Lower leg skin (tissue), 4 donors: Measurements from ENCODE around the gene CHIT1. TPM values are rescaled to one million over a fixed set of nuclear protein-coding genes. Genes with fewer than 3 reads are reported as not detected.

ENCODE experiments used
- DNase-seq, 2 donors: peaks; one replicate each; pipeline ENCODE4 v3.0.0-alpha.2; 2019; ENCODE audit warnings: low spot score in 2 of 2
- H3K4me3 ChIP-seq: fragments of 200-600 bp; sonication (generic); 2 replicates; pipeline ENCODE4 v1.5.1; 2017; ENCODE audit warnings: mild to moderate bottlenecking, low read depth; ENCODE audit not compliant: poor library complexity, severe bottlenecking
- POLR2A ChIP-seq, 2 donors: fragments of 450-650 bp; IDR thresholded peaks; one replicate each; pipeline ENCODE4 v1.6.1; 2016 to 2017; ENCODE audit warnings: antibody characterized with exemption in 2 of 2, mild to moderate bottlenecking in 1 of 2, moderate library complexity in 1 of 2
- WGBS, 2 donors: methylation state at CpG; one replicate each; pipeline ENCODE4 v1.1.5; 2018; 5-methylcytosine and 5-hydroxymethylcytosine counted together
- intact Hi-C: fragments of 100-400 bp; cut with DNase I; formaldehyde crosslinking; loops from one replicate; pipeline ENCODE4 v1.15.0; 2023; ENCODE audit warnings: low total_unique reads
- total RNA-seq, 4 donors: library from RNA; depleted of rRNA; stranded (reverse); fragments of >200 nt; gene quantifications; one replicate each; pipeline ENCODE4 v1.1.0, GENCODE V29; 2016
- TF ChIP-seq, protein P1 (sequence below), 3 donors: fragments of 450-650 bp; IDR thresholded peaks; one replicate each; pipeline ENCODE4 v1.5.1; 2016; ENCODE audit warnings: antibody characterized with exemption in 3 of 3, mild to moderate bottlenecking in 3 of 3, moderate library complexity in 2 of 3

CHIT1 gene
- 1 to 10 TPM in 1 of 4 donors, under 1 TPM in 1, not detected in 2; 0.61 to 8.3 TPM for total RNA-seq

DNA sequence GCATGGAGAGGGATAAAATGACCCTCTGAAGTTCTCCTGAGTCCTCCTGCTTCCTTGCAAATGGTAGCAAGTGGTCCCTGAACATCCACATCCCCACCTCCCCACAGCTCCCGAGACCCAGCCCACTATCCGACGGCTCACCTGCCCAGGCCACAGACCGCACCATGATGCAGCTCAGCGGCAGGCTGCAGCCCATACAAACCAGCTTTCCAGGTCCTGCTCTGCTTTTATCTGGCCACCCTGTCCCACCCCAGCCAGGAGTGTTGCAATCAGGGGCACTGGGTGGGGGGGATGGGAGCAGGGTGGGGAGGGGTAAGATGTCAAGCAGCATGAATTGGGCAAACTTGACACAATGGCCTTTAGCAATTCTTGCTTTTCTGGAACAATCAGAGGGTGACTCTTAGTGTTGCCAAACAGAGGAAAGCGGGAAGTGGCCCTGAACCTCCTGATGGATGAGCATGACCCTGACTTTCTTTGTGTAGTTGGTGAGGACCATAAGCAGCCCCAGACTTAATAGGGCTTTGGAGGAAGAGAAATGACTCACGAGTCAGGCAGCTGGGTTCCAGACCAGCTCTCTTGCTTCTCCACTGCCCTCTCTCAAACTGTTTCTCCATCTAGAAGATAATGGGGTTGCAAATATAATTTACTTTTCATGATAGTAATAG lies at the start of gene CHIT1:
CHIT1 (minus strand) TSS at position 203 of the 665 bp plus-strand sequence; CDS start at position 166, 37 bp downstream.
- no peak within 1 kb of the TSS for H3K4me3 ChIP-seq
- TF ChIP-seq POLR2A (IDR thresholded peaks at IDR 0.05), result no peak
- TF ChIP-seq, protein P1, sequence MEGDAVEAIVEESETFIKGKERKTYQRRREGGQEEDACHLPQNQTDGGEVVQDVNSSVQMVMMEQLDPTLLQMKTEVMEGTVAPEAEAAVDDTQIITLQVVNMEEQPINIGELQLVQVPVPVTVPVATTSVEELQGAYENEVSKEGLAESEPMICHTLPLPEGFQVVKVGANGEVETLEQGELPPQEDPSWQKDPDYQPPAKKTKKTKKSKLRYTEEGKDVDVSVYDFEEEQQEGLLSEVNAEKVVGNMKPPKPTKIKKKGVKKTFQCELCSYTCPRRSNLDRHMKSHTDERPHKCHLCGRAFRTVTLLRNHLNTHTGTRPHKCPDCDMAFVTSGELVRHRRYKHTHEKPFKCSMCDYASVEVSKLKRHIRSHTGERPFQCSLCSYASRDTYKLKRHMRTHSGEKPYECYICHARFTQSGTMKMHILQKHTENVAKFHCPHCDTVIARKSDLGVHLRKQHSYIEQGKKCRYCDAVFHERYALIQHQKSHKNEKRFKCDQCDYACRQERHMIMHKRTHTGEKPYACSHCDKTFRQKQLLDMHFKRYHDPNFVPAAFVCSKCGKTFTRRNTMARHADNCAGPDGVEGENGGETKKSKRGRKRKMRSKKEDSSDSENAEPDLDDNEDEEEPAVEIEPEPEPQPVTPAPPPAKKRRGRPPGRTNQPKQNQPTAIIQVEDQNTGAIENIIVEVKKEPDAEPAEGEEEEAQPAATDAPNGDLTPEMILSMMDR (IDR thresholded peaks at IDR 0.05), result no peak
- DNase-seq, result no peak
- WGBS, 2 donors, result 86 to 91% methylated on average over 7 of the region's 7 CpGs
- intact Hi-C loops, result no loop called here

DNA sequence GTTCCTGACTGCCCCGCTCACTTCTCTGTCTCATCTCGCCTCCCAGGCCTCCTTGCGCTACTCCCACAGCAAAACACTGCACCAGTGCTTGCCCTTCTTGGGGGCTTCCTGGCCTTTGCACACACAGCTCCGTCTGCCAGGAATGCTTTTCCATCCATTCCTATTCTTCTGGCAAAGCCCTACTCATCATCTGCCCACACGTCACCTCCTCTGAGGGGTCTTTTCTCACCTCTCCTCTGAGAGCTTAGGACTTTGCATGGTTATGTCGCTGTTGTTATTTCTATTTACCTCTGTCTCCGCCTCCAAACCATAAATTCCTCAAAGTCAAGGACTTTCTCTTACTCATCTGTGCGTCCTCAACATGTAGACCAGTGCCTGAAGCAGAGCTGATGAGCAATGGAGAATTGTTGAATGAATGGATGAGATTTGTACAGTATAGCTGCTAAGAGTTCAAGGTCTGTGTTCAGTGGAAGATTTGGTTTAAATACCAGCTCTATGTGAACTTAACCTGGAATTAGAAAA lies 49.5 kb upstream of the CHIT1 start:
- TF ChIP-seq, protein P1 (IDR thresholded peaks at IDR 0.05), result no peak
- no peak for TF ChIP-seq POLR2A (IDR thresholded peaks at IDR 0.05)
- DNase-seq, result no peak
- intact Hi-C loops, result no loop called here
- no peak overlapping the region for H3K4me3 ChIP-seq
- WGBS, 2 donors, result 28% methylated on average over 8 of the region's 8 CpGs

DNA sequence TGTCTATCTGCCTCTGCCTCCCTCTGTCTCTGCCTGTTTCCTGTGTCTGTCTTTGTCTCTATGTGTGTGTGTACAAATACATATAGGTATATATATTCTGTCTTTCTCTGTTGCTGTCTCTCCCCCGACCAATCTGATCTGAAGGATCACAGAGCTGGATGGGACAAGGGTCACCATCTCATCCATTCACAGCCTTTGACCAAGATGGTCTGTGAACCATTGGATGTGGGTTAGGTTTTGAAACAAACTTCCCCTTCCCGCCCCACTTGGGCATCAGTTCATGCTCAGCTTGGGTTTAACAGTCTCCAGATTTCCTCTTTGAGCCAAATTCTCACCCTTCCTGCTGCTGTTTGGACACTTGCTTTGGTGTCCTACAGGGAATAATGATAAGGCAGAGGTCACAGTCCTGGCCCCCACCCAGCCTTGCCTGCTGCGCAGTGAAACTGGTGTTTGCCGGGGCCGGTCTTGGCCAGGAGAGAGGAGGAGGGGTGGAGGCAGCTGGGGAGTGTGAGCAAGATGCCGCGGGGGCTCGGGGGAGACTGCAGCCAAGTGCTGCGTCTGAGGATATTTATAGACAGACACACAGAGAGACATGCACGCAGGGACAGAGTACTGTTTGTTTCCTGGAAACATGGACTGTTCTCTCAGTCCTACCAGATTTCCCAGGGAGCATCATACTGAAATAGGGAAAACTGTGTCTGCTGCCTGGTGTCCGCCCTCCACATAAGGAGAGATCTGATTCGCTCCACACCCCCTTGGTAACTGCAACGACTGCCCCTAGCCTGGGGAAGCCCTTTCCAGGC lies 48.8 kb upstream of the CHIT1 start:
- TF ChIP-seq, protein P1 (IDR thresholded peaks at IDR 0.05), result no peak
- no peak for TF ChIP-seq POLR2A (IDR thresholded peaks at IDR 0.05)
- WGBS, 2 donors, result 8 to 12% methylated on average over 13 of the region's 13 CpGs
- peak; percentile 87 to 97 for DNase-seq
- H3K4me3 ChIP-seq, result no peak overlapping the region
- intact Hi-C loops, result no loop called here

DNA sequence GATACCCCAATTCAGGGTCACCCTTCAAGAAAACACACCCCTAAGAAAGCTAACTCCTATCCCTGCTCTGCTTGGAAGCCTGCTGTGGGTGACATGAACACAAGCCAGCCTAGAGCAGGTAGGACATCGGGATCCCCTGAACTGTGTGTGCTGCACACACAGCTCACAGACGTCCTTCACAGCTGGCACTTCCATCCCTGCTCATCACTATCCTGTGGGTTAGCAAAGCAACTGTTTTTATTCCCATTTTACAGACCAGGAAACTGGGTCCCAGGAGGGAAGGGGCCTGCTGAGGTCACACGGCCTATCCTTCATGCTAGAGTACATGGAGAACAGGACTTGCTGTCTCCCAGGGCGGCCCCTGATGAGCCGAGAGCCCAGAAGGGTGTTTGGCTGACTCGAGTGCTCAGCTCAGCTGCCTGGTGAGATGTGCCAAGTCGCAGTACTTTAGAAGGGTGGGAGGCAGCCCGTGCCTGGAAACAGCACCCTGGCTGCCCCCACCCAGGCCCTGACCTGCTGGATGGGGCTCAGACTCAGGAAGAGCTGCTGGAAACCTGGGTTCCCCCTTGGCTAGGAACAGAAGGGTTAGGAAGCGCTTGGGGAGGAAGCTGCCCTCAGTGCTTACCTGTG lies 47.6 kb upstream of the CHIT1 start:
- WGBS, 2 donors, result 74 to 77% methylated on average over 7 to 8 of the region's 9 CpGs
- TF ChIP-seq, protein P1 (IDR thresholded peaks at IDR 0.05), result no peak
- TF ChIP-seq POLR2A (IDR thresholded peaks at IDR 0.05), result no peak
- DNase-seq, result peak in 1 of 2 donors; percentile 84
- no peak overlapping the region for H3K4me3 ChIP-seq
- intact Hi-C loops, result no loop called here

DNA sequence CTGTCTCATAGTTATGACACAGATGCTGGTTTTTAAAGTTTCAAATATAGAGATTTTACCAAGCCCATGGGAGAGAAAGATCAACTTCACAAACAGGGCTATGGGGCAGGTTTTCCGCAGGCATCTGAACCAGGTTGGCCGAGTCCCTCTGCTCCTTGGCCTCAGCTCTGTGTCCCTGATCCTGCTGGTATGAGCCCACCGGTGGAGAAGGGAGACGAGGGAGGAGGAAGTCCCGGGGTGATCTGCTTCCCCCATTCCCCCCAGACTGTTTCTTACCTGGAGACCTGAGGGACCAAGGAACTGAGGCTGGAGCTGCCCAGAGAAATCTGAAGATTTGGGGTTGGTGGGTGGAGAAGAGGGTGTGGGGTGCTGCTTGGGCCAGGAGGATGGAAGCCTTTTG lies 46.9 kb upstream of the CHIT1 start:
- TF ChIP-seq POLR2A (IDR thresholded peaks at IDR 0.05), result no peak
- TF ChIP-seq, protein P1 (IDR thresholded peaks at IDR 0.05), result no peak
- intact Hi-C loops, result no loop called here
- H3K4me3 ChIP-seq, result no peak overlapping the region
- 82 to 87% methylated on average over 5 of the region's 5 CpGs for WGBS, 2 donors
- DNase-seq, result peak in 1 of 2 donors; percentile 78
